GM10266 (cell line): ENCODE results near the gene LAMB1.

ENCODE experiments used
- DNase-seq: peaks from one replicate; pipeline ENCODE4 v3.0.0; 2012; ENCODE audit errors: extremely low spot score
- TF ChIP-seq, protein P1 (sequence below): IDR thresholded peaks from 2 replicates; pipeline ENCODE4 v1.5.1; 2012; ENCODE audit warnings: mild to moderate bottlenecking, low read depth; ENCODE audit not compliant: control insufficient read depth, insufficient read depth; ENCODE audit errors: missing control alignments

LAMB1 gene

DNA sequence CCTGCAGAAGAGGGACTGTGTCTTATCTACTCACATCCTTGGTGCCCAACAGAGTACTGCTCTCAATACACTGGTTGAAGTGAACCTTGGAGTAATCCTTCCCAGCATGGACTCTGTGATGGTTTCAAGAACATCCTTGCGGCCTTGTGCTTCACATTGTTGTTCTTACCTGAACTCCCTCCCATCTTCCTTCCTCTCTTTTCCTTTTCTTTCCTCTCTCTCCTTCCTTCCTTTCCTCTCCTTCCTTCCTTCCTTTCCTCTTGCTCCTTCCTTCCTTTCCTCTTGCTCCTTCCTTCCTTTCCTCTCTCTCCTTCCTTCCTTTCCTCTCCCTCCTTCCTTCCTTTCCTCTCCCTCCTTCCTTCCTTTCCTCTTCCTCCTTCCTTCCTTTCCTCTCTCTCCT lies 26.3 kb downstream of the LAMB1 start:
- DNase-seq: no peak

DNA sequence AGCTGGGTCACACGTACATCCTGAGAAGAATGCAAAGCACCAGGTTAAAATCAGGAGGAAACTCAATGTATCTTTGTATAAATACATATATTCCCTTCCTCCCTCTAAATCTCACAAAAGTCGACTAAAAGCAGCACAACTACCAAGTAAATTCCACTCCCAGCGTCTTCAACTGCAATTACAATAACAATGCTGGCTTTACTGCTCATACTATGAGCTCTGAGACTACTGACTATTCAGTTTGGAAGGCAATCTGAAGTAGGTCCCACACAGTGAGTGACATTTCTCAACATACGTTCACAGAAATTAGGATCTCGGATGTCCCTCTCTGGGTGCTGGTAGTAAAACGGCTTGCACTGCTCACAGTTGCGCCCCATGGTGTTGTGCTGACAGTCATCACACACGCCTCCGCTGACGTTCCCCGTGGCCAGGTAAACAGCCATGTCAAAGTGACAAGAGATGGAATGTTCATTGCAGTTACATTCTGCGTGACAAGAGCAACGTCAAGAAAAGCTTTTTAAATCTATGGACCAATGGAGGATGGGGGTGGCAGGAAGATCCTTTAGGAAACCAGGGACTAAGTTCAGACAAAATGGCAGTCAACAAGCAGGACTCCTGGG lies 27.5 kb downstream of the LAMB1 start:
- no peak for DNase-seq
- TF ChIP-seq, protein P1, sequence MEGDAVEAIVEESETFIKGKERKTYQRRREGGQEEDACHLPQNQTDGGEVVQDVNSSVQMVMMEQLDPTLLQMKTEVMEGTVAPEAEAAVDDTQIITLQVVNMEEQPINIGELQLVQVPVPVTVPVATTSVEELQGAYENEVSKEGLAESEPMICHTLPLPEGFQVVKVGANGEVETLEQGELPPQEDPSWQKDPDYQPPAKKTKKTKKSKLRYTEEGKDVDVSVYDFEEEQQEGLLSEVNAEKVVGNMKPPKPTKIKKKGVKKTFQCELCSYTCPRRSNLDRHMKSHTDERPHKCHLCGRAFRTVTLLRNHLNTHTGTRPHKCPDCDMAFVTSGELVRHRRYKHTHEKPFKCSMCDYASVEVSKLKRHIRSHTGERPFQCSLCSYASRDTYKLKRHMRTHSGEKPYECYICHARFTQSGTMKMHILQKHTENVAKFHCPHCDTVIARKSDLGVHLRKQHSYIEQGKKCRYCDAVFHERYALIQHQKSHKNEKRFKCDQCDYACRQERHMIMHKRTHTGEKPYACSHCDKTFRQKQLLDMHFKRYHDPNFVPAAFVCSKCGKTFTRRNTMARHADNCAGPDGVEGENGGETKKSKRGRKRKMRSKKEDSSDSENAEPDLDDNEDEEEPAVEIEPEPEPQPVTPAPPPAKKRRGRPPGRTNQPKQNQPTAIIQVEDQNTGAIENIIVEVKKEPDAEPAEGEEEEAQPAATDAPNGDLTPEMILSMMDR: no peak

More for the DNA sequence above, 26.3 kb downstream of the LAMB1 start:
- TF ChIP-seq, protein P1: no peak

DNA sequence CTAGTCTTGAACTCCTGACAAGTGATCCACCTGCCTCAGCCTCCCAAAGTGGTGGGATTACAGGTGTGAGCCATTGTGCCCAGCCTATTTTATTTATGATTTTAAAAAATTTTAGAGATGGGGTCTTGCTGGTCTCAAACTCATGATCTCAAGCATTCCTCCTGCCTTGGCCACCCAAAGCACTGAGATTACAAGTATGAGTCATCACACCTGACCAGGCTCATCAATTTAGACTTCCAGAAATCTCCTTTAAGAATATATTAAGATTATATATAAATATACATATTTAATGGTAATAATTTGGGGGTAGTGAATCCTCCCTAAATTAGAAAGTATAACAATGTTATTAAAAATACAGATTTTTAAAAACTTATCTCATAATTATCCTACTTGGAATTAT lies 29.1 kb downstream of the LAMB1 start:
- TF ChIP-seq, protein P1: no peak
- no peak for DNase-seq

DNA sequence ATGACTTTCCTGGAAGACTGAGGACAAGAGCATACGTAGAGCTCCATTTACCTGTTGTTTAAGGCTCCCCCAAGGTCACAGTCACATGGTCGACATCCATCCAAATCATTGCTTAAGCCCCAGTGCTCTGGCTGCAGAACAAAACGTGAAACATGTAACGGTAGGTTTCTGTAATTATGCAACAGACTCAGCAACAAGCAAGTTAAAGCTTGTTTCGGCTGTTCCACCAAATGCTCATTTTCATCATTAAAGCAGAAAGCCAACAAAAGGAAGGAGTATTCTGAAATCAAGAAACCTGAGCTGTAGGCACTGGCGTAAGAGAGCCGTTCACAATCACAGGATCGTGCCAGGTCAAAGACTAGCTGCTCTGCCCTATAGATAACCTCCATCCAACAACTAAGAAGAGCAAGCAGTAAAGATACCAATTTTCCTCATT lies 30.0 kb downstream of the LAMB1 start:
- no peak for DNase-seq
- TF ChIP-seq, protein P1: no peak

DNA sequence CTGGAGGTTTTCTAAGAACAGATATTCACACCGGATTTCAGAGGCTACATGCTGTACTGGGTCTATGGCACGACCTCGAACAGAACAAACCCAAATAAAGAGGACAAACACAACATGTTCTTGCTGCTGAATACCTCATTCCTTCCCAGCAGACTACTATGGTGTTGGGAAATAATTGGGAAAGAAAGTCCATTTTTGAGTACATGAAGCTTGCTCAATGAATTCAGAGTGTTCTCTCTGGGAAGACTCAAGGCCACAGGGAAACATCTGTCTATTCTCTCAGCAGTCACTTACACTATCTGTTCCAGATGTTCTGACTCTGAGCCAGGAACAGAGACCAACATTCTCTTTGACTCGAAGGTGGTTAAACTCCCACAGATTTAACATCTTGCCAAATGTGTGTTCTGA lies 30.9 kb downstream of the LAMB1 start:
- no peak for DNase-seq
- TF ChIP-seq, protein P1: no peak

DNA sequence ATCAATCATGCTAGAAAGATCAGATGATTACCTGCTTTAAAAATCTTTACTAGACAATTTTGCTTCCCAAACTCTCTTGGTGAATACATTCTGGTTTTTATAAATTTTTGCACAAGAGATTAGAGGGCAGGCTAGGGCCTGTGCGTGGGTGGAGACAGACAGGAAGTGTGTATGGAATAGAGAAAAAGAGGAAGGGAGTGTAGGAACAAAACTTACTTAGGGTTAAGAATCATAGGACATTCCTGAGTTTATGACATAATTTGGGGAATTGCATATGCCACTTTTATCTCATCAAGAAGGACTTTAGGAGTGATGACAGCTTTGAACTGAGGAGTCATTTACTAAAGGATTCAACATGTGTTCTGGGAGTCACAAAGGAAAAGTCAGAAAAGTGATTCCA lies 31.3 kb downstream of the LAMB1 start:
- TF ChIP-seq, protein P1: no peak
- DNase-seq: no peak

DNA sequence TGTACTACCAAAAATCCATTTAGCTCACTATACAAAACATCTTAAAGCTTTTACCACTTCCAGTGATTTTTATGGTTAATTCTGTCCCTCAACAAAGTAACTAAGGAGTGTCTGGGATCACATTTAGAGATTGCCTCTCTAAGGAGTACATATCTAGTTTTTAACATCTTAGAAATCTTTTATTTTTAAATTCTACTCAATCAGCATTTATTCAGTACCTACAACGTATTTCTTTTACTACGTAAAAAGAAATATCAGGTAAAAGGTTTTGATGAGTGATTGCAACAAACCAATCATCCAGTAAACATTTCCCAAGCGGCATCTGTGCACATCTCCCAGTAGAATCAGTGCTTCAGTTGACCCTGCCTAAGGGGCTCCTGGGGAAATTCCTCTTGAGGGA lies 31.9 kb downstream of the LAMB1 start:
- TF ChIP-seq, protein P1: no peak
- no peak for DNase-seq
